HepG2 (cell line): Measurements from ENCODE around the gene SLC17A3. TPM values are rescaled to one million over a fixed set of nuclear protein-coding genes. Genes with fewer than 3 reads are reported as not detected.

Experiments used
- ATAC-seq: fragments of 200-7000 bp; cut with Tn5 transposase; 3 replicates; pipeline ENCODE4 v1.9.1; 2020; ENCODE audit warnings: mild to moderate bottlenecking, moderate library complexity
- BruUV-seq: library from RNA; stranded (reverse); fragments of 400-500 nt; replicated peaks from 2 replicates; lab custom pipeline; 2021; lab: Mats Ljungman, UMichigan
- CTCF ChIA-PET: fragments of 300-600 bp; formaldehyde crosslinking; extraction: SDS; loops from one replicate; lab custom pipeline; 2021; ENCODE audit warnings: low total read pairs, inconsistent platforms, low intra/inter-chr PET ratio; lab: Yijun Ruan, JAX
- POLR2A ChIA-PET: fragments of 350-600 bp; sonication (Branson Sonifier 250); formaldehyde crosslinking; loops from one replicate; lab custom pipeline; 2020; ENCODE audit warnings: antibody characterized with exemption, inconsistent platforms; lab: Yijun Ruan, JAX
- DNase-seq: peaks from one replicate; pipeline ENCODE4 v3.0.0-alpha.2; 2015; ENCODE audit warnings: low spot score
- FAIRE-seq: peaks from 3 replicates; lab custom pipeline; 2011; peaks lifted over from hg19 to GRCh38; lab: Jason Lieb, UNC
- H2AFZ ChIP-seq: one replicate; pipeline ENCODE4 v1.6.1; 2011; ENCODE audit warnings: low read length, inconsistent platforms
- H3K27ac ChIP-seq: fragments of 300-600 bp; 3 replicates; pipeline ENCODE4 v1.8.0; 2011; ENCODE audit warnings: mixed run types, mild to moderate bottlenecking, mixed read lengths, low read length, inconsistent platforms; ENCODE audit not compliant: insufficient read depth; ENCODE audit errors: extremely low read length
- H3K27me3 ChIP-seq, 2 experiments: fragments of 200-600 bp in 1 of 2; 2 replicates in 1 of 2; 3 replicates in 1 of 2; pipeline versions ENCODE4 v1.6.0 to v1.8.0; 2011; ENCODE audit warnings: low read length in 2 of 2, mild to moderate bottlenecking in 2 of 2, moderate library complexity in 2 of 2, inconsistent platforms in 1 of 2; ENCODE audit not compliant: insufficient read depth in 2 of 2, control insufficient read depth in 1 of 2
- H3K36me3 ChIP-seq, 2 experiments: fragments of 200-600 bp in 1 of 2; replicated peaks in 1 of 2; 2 replicates in 1 of 2; 3 replicates in 1 of 2; pipeline versions ENCODE4 v1.5.1 to v1.8.0; 2011; ENCODE audit warnings: low read length in 2 of 2, inconsistent platforms in 1 of 2; ENCODE audit not compliant: insufficient read depth in 2 of 2, control insufficient read depth in 1 of 2
- H3K4me1 ChIP-seq: 2 replicates; pipeline ENCODE4 v1.5.1; 2012; ENCODE audit warnings: low read length, inconsistent platforms; ENCODE audit not compliant: insufficient read depth
- H3K4me2 ChIP-seq: 2 replicates; pipeline ENCODE4 v1.6.0; 2011; ENCODE audit warnings: low read depth, low read length, inconsistent platforms
- H3K4me3 ChIP-seq, 3 experiments: fragments of 200-600 bp in 1 of 3; sonication (generic), shearing (Covaris generic) in 1 of 3; replicated peaks in 1 of 3; 2 replicates each; pipeline ENCODE4 v1.5.1; 2011 to 2016; ENCODE audit warnings: low read length in 3 of 3, inconsistent platforms in 2 of 3, low read depth in 2 of 3, mild to moderate bottlenecking in 2 of 3, control low read depth in 1 of 3, mixed read lengths in 1 of 3; ENCODE audit not compliant: insufficient read depth in 1 of 3
- H3K79me2 ChIP-seq: one replicate; pipeline ENCODE4 v1.6.1; 2011; ENCODE audit warnings: low read length, inconsistent platforms; ENCODE audit not compliant: insufficient read depth
- H3K9ac ChIP-seq: 2 replicates; pipeline ENCODE4 v1.6.0; 2011; ENCODE audit warnings: mild to moderate bottlenecking, low read depth, low read length, inconsistent platforms; ENCODE audit not compliant: insufficient read depth
- H3K9me3 ChIP-seq: 2 replicates; pipeline ENCODE4 v1.5.1; 2012; ENCODE audit warnings: mild to moderate bottlenecking, low read length
- H4K20me1 ChIP-seq: 2 replicates; pipeline ENCODE4 v1.6.0; 2011; ENCODE audit warnings: inconsistent platforms, mild to moderate bottlenecking, low read length, moderate library complexity; ENCODE audit not compliant: insufficient read depth
- FOXC1 ChIP-seq: sonication (generic); formaldehyde crosslinking; IDR thresholded peaks from 2 replicates; pipeline ENCODE4 v1.8.0; 2022; ENCODE audit warnings: mild to moderate bottlenecking, missing genetic modification reagents, borderline replicate concordance
- LCORL ChIP-seq, 2 experiments: fragments of 450-650 bp in 1 of 2; sonication (generic) in 1 of 2; formaldehyde crosslinking in 1 of 2; IDR thresholded peaks; 2 replicates each; pipeline versions ENCODE4 v1.5.0 to v1.6.1; 2017 to 2020; ENCODE audit warnings: antibody characterized with exemption in 1 of 2, missing genetic modification reagents in 1 of 2
- MTA3 ChIP-seq: sonication (generic); formaldehyde crosslinking; IDR thresholded peaks from 2 replicates; pipeline ENCODE4 v1.4.0; 2020; ENCODE audit warnings: missing genetic modification reagents
- NCOA5 ChIP-seq: sonication (generic); formaldehyde crosslinking; IDR thresholded peaks from 2 replicates; pipeline ENCODE4 v1.4.0; 2020; ENCODE audit warnings: missing genetic modification reagents
- NFYC ChIP-seq: IDR thresholded peaks from 2 replicates; pipeline ENCODE4 v1.6.1; 2016; ENCODE audit warnings: missing genetic modification reagents, missing compliant biosample characterization
- PLSCR1 ChIP-seq: sonication (generic); formaldehyde crosslinking; IDR thresholded peaks from 2 replicates; pipeline ENCODE4 v1.5.0; 2020; ENCODE audit warnings: missing genetic modification reagents, mild to moderate bottlenecking, borderline replicate concordance
- PRDM10 ChIP-seq: sonication (generic); formaldehyde crosslinking; IDR thresholded peaks from 2 replicates; pipeline ENCODE4 v1.4.0; 2020; ENCODE audit warnings: low read depth, missing genetic modification reagents
- ZMYM4 ChIP-seq: sonication (generic); formaldehyde crosslinking; IDR thresholded peaks from 2 replicates; pipeline ENCODE4 v1.8.1; 2023; ENCODE audit warnings: mild to moderate bottlenecking, missing genetic modification reagents
- ZNF10 ChIP-seq: sonication (generic); formaldehyde crosslinking; IDR thresholded peaks from 2 replicates; pipeline ENCODE4 v1.4.0; 2020; ENCODE audit warnings: mild to moderate bottlenecking, low read depth, missing genetic modification reagents, borderline replicate concordance
- ZNF260 ChIP-seq: sonication (generic); formaldehyde crosslinking; IDR thresholded peaks from 2 replicates; pipeline ENCODE4 v1.4.0; 2020; ENCODE audit warnings: missing genetic modification reagents, low read depth, mild to moderate bottlenecking, borderline replicate concordance
- ZNF34 ChIP-seq: sonication (generic); formaldehyde crosslinking; IDR thresholded peaks from 2 replicates; pipeline ENCODE4 v1.4.0; 2020; ENCODE audit warnings: mild to moderate bottlenecking, missing genetic modification reagents, borderline replicate concordance
- ZNF446 ChIP-seq: sonication (generic); formaldehyde crosslinking; IDR thresholded peaks from 2 replicates; pipeline ENCODE4 v1.5.0; 2020; ENCODE audit warnings: mild to moderate bottlenecking, missing genetic modification reagents
- ZNF510 ChIP-seq: sonication (generic); formaldehyde crosslinking; IDR thresholded peaks from 2 replicates; pipeline ENCODE4 v1.4.0; 2020; ENCODE audit warnings: low read depth, mild to moderate bottlenecking, missing genetic modification reagents
- WGBS: methylation state at CpG from one replicate; pipeline ENCODE4 v1.1.6; 2017; ENCODE audit warnings: low lambda C conversion rate; 5-methylcytosine and 5-hydroxymethylcytosine counted together
- in situ Hi-C: cut with HindIII; loops from 2 replicates; pipeline ENCODE4 v1.10.0; 2017; ENCODE audit warnings: low pct_unique_long_range_greater_than_20kb; ENCODE audit not compliant: extremely low pct_ligation_motif_present
- intact Hi-C: fragments of 100-400 bp; cut with micrococcal nuclease; formaldehyde crosslinking; loops from one replicate; pipeline ENCODE4 v1.10.0; 2022; ENCODE audit not compliant: unreplicated experiment
- polyA plus RNA-seq, 8 experiments: library from polyadenylated mRNA; depleted of rRNA in 3 of 8; stranded (reverse) in 7 of 8; unstranded in 1 of 8; fragments of >200 nt; fragmentation: Illumina TruSeq in 4 of 8; extraction: Trizol in 4 of 8; gene quantifications; 2 replicates each; pipeline versions ENCODE4 v1.2.1 to v1.2.3, GENCODE V29; 2011 to 2016; ENCODE audit warnings: low read depth in 4 of 8, missing spikeins in 1 of 8, mixed read lengths in 1 of 8; ENCODE audit not compliant: insufficient read depth in 1 of 8
- total RNA-seq, 5 experiments: library from RNA; depleted of rRNA; stranded (reverse); fragments of >200 nt; fragmentation: Illumina TruSeq; extraction: Trizol; gene quantifications; 2 replicates each; pipeline ENCODE4 v1.2.3, GENCODE V29; 2016; ENCODE audit warnings: low read depth in 1 of 5
- TF ChIP-seq, protein P1 (sequence below): sonication (generic); formaldehyde crosslinking; IDR thresholded peaks from 2 replicates; pipeline ENCODE4 v1.4.0; 2020; ENCODE audit warnings: missing genetic modification reagents, borderline replicate concordance

Gene SLC17A3
- total and polyA plus RNA-seq, 2 of the 13 experiments (the other 11 are each of a cell fraction or from before 2014, with no cell fraction given) = 0.09 to 0.11 TPM

DNA sequence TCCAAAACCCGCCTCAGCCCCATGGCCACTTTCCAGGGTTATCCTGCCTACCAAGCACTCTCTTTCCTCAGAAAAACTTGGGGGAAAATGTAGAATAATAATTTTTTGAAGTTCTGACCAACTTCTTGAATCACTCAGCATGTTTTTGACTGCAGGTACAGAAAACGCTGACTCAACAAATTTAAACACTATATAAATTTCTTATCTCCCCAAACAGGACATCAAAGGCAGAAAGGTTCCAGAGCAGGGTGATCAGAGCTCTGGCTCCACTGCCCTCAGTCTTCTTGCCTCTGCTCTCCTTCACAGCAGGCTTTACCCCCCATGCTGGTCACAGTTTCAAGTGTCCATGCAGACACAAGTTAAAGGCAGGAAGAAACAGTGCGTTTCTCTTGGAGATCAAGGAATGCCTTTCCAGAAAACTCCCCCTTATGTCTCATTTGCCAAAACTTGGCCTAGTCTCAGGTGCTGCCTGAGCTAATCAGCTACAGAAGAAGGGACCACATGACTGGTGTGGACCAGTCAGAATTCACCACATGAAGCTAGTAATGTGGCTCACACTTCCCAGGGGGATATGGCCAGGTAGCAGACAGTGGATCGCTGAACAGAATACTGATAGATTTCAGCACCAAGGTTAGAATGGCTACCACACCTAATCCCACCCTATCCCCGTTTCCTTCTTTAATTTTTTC lies 24.4 kb upstream of the SLC17A3 start:
- Histone ChIP-seq H3K79me2 (no peaks in the 10 kb centered on the region), H2AFZ (peak overlapping the region; percentile 25), H3K36me3 (no peaks in the 10 kb centered on the region), H3K4me1 (peaks cover 50% of the 10 kb centered on the region), H3K4me2 (0 out of 2 replicates have a peak overlapping the region, but pooled peaks have one; percentile 9), H4K20me1 (no peaks in the 10 kb centered on the region), H3K27me3 (no peaks in the 10 kb centered on the region), H3K27ac (no peak overlapping the region), H3K4me3 (no peak overlapping the region), H3K9me3 (no peaks in the 10 kb centered on the region), H3K9ac (no peak overlapping the region)
- intact Hi-C loops (no loop called here), in situ Hi-C loops (loop anchor here (5.0 to 25.0 kb wide), 2 partner anchors 34 to 636 kb away; partner anchors contain the start of gene SLC17A2)
- no peak for FAIRE-seq
- no TSS peak for BruUV-seq
- ATAC-seq = peak; percentile 48; the same call in 2 of the 3 replicates
- CTCF ChIA-PET = no interaction called here
- no peak for DNase-seq
- 90% methylated on average over 5 of the region's 5 CpGs for WGBS
- POLR2A ChIA-PET = interaction anchor here (1.0 to 3.8 kb wide), 9 partner anchors 11 to 94 kb away, joined by 3 to 111 read pairs (median 5); partner anchors contain the start of gene SLC17A2
- TF ChIP-seq ZNF34 (CRISPR knock-in tag) = 0 out of 2 replicates have a peak, but pooled peaks have one; percentile 15
- TF ChIP-seq, protein P1, sequence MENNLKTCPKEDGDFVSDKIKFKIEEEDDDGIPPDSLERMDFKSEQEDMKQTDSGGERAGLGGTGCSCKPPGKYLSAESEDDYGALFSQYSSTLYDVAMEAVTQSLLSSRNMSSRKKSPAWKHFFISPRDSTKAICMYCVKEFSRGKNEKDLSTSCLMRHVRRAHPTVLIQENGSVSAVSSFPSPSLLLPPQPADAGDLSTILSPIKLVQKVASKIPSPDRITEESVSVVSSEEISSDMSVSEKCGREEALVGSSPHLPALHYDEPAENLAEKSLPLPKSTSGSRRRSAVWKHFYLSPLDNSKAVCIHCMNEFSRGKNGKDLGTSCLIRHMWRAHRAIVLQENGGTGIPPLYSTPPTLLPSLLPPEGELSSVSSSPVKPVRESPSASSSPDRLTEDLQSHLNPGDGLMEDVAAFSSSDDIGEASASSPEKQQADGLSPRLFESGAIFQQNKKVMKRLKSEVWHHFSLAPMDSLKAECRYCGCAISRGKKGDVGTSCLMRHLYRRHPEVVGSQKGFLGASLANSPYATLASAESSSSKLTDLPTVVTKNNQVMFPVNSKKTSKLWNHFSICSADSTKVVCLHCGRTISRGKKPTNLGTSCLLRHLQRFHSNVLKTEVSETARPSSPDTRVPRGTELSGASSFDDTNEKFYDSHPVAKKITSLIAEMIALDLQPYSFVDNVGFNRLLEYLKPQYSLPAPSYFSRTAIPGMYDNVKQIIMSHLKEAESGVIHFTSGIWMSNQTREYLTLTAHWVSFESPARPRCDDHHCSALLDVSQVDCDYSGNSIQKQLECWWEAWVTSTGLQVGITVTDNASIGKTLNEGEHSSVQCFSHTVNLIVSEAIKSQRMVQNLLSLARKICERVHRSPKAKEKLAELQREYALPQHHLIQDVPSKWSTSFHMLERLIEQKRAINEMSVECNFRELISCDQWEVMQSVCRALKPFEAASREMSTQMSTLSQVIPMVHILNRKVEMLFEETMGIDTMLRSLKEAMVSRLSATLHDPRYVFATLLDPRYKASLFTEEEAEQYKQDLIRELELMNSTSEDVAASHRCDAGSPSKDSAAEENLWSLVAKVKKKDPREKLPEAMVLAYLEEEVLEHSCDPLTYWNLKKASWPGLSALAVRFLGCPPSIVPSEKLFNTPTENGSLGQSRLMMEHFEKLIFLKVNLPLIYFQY (CRISPR knock-in tag) = no peak
- no peak for TF ChIP-seq ZNF446 (CRISPR knock-in tag)
- TF ChIP-seq FOXC1 (CRISPR knock-in tag) = 0 out of 2 replicates have a peak, but pooled peaks have one; percentile 34
- peak; percentile 70; the same call in 1 of the 2 replicates for TF ChIP-seq PRDM10 (CRISPR knock-in tag)
- TF ChIP-seq PLSCR1 = no peak
- 0 out of 2 replicates have a peak, but pooled peaks have one; percentile 54 for TF ChIP-seq ZNF510 (CRISPR knock-in tag)
- TF ChIP-seq ZMYM4 (CRISPR knock-in tag) = peak; percentile 33; the same call in 1 of the 2 replicates
- peak; percentile 66 for TF ChIP-seq NFYC
- TF ChIP-seq ZNF10 (CRISPR knock-in tag) = no peak
- TF ChIP-seq LCORL (IDR thresholded peaks at IDR 0.05) = no peak
- no peak for TF ChIP-seq LCORL (CRISPR knock-in tag; IDR thresholded peaks at IDR 0.05)
- no peak for TF ChIP-seq MTA3 (CRISPR knock-in tag)
- no peak for TF ChIP-seq ZNF260 (CRISPR knock-in tag)
- TF ChIP-seq NCOA5 (CRISPR knock-in tag) = no peak
